Stimulated activated CD4-positive, alpha-beta T cell treated with anti-CD3 and anti-CD28 coated beads, Interleukin-1b, Interleukin-23, amount 100 ng/mL, for 24 hours (primary cell): ENCODE results near the gene KCNH4.
"Not testable (repeated sequence)": the region's sequence is repeated elsewhere in the genome, so short reads cannot be mapped to it uniquely, and the experiment has no call there.

Experiments
- DNase-seq, 4 experiments: peaks; one replicate each; pipeline ENCODE4 v3.0.0-alpha.2; 2020; ENCODE audit warnings: low read depth in 4 of 4, low spot score in 1 of 4

The KCNH4 gene

GRCh38 chr17:42179335-42179734, 1.6 kb downstream of the KCNH4 start:
- DNase-seq = no peak

- DNase-seq = no peak
Measured at GRCh38 chr17:42178817-42179216, 2.1 kb downstream of the KCNH4 start.

- DNase-seq = no peak
Measured at GRCh38 chr17:42177684-42178083, 3.3 kb downstream of the KCNH4 start.

- DNase-seq = no peak
Measured at GRCh38 chr17:42174126-42174783, 6.7 kb downstream of the KCNH4 start.

- no peak for DNase-seq
Measured at GRCh38 chr17:42171831-42172230, 9.1 kb downstream of the KCNH4 start.

- no peak for DNase-seq
Measured at GRCh38 chr17:42169351-42169750, 11.6 kb downstream of the KCNH4 start.

GRCh38 chr17:42167807-42168206, 13.1 kb downstream of the KCNH4 start:
- DNase-seq = no peak

- DNase-seq = no peak
Measured at GRCh38 chr17:42166196-42166763, 14.7 kb downstream of the KCNH4 start.

- no peak for DNase-seq
Measured at GRCh38 chr17:42165751-42166150, 15.2 kb downstream of the KCNH4 start.

GRCh38 chr17:42163696-42164407, 17.1 kb downstream of the KCNH4 start:
- no peak for DNase-seq

- peak in 1 of 4 experiments; percentile 41 for DNase-seq
Measured at GRCh38 chr17:42163113-42163512, 17.8 kb downstream of the KCNH4 start.

GRCh38 chr17:42160531-42160910, 20.4 kb downstream of the KCNH4 start:
- DNase-seq = no peak

GRCh38 chr17:42159796-42160530, 21.0 kb downstream of the KCNH4 start:
- DNase-seq = no peak

- no peak for DNase-seq
Measured at GRCh38 chr17:42155614-42156045, 25.3 kb downstream of the KCNH4 start.

GRCh38 chr17:42153919-42154742, 26.8 kb downstream of the KCNH4 start:
- no peak for DNase-seq

GRCh38 chr17:42146911-42147607, 33.9 kb downstream of the KCNH4 start:
- no peak for DNase-seq

GRCh38 chr17:42143138-42143537, 37.8 kb downstream of the KCNH4 start:
- DNase-seq = not testable (repeated sequence)

GRCh38 chr17:42142371-42142896, 38.5 kb downstream of the KCNH4 start:
- no peak for DNase-seq

- no peak for DNase-seq
Measured at GRCh38 chr17:42141382-42141781, 39.6 kb downstream of the KCNH4 start.

- DNase-seq = not testable (repeated sequence)
Measured at GRCh38 chr17:42140690-42141089, 40.3 kb downstream of the KCNH4 start.
